GM19043 (cell line): ENCODE data around the gene FLII.
A peak's percentile ranks its signal among the peaks of the same experiment; 100 is the strongest.

Experiments
- ATAC-seq: cut with Tn5 transposase; IDR thresholded peaks from one replicate; pipeline ENCODE4 v1.9.1; 2021; ENCODE audit warnings: low read depth; ENCODE audit not compliant: unreplicated experiment

FLII gene

GRCh38 chr17:18246109-18246725 lies 12.3 kb downstream of the FLII start:
- no peak for ATAC-seq

GRCh38 chr17:18245038-18245776 lies 13.3 kb downstream of the FLII start:
- no peak for ATAC-seq

GRCh38 chr17:18241229-18241871 lies 17.2 kb downstream of the FLII start:
- ATAC-seq, result no peak

DNA sequence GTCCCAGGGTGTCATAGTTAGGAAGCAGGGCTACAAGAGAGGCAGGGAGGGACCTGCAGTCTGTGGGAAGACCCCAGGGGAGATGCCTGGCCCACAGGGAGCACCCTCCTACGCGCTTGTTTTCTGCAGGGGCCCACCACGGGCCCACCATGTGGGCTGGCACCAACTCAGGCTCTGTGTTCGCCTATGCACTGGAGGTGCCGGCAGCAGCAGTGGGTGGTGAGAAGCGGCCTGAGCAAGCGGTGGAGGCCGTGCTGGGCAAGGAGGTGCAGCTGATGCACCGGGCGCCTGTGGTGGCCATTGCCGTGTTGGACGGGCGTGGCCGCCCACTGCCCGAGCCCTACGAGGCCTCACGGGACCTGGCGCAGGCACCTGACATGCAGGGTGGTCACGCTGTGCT lies 18.1 kb downstream of the FLII start:
- ATAC-seq, result no peak

GRCh38 chr17:18238299-18238698 lies 20.2 kb downstream of the FLII start:
- ATAC-seq, result no peak

- no peak for ATAC-seq
Measured at GRCh38 chr17:18237461-18237860, 21.1 kb downstream of the FLII start.

DNA sequence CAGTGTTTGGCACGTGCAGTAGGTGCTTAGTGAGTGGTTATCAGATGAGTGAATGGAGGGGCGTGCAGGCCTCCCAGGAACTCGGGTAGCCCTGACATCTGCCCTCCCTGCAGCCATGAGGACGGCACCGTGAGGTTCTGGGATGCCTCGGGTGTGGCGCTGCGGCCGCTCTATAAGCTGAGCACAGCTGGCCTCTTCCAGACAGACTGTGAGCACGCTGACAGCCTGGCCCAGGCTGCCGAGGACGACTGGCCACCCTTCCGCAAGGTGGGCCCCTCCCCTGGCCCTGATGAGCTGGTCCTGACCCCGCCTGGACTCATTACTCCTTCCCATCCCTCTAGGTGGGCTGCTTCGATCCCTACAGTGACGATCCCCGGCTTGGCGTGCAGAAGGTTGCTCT lies 22.0 kb downstream of the FLII start:
- ATAC-seq, result no peak

DNA sequence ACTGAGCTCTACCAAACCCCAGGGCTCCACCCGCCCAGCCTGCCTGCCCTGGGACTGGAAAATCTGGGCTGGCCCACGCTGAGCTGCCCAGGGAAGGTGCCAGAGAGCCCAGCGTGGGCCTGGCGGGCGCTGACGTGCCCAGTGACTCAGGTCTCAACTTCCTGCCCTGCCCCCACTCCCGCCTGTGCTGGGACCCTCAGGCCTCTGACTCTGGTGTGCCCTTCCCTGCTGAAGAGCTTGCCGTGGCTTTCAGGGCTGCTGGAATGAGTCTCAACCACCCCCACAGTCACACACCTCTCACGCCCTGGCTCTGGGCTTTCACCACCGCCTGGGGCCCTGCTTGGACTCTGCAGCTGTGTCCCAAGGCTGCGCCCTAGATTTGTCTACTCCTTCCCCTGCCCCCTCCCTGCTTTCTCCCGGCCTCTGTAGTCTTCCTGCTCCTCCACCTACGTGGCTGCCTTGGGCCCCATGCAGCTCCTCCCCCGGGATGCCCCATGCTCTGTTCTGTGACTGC lies 22.7 kb downstream of the FLII start:
- ATAC-seq, result no peak

- no peak for ATAC-seq
Measured at GRCh38 chr17:18234853-18235380, 23.6 kb downstream of the FLII start.

DNA sequence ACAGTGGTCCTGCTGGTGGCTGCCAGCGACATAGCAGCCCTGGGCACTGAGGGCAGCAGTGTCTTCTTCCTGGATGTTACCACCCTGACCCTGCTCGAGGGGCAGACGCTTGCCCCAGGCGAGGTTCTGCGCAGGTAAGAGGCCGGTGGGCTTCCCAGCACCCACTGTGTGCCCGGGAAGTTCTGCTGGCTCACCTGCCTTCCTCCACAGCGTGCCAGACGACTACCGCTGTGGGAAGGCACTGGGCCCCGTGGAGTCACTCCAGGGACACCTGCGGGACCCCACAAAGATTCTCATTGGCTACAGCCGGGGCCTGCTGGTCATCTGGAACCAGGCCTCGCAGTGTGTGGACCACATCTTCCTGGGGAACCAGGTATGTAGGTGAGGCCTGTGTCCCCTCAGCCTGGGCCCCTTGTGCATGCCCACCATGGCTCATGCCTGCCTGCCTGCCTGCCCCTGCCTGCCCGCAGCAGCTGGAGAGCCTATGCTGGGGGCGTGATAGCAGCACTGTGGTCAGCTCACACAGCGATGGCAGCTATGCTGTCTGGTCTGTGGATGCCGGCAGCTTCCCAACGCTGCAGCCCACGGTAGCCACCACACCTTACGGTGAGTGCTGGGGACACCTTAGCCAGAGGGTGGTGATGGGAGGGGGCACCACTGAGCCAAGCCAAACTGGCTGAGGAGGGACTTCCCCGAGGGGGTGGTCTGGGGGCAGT lies 24.6 kb downstream of the FLII start:
- ATAC-seq, result no peak

GRCh38 chr17:18231164-18231563 lies 27.4 kb downstream of the FLII start:
- no peak for ATAC-seq

- ATAC-seq, result no peak
Measured at GRCh38 chr17:18230288-18231141, 28.0 kb downstream of the FLII start.

- no peak for ATAC-seq
Measured at GRCh38 chr17:18229771-18230170, 28.8 kb downstream of the FLII start.

DNA sequence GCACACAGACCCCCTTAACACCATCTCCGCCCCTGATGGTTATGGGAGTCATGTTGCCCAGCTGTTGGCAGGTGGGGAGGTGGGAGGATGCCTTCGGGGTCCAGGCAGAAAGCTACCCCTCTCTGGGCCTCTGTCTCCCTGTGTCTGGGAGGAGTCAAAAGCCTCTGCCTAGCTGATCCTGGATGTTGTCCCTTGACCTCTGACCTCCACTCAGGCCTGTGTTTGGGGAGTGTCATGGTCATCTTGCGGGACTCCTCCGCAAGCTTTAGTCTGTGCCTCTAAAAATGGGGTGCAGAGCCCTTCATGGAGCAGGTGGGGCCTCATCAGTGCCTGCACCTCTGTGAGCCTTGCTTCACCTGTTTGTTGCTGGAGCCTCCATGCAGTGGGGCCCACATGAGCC lies 29.3 kb downstream of the FLII start:
- ATAC-seq, result no peak

- ATAC-seq, result no peak
Measured at GRCh38 chr17:18228176-18228682, 30.3 kb downstream of the FLII start.

DNA sequence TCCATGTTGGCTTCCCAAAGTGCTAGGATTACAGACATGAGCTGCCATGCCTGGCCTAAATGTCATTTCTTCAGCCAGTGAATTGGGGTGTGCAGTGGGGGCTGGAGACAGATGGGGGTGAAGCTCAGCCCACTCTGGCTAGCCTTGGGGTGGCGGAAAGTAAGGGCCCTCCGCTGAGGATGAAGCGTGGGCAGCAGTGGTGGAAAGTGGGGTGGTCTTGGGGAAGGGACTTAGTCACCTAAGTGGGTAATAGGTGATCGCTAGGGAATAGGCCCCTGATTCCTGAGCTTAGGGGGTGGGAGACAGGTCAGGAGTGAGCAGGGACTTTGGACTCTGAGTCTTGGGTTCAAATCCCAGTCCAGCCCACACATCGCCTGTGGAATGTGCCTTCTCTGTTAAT lies 30.9 kb downstream of the FLII start:
- ATAC-seq, result no peak

DNA sequence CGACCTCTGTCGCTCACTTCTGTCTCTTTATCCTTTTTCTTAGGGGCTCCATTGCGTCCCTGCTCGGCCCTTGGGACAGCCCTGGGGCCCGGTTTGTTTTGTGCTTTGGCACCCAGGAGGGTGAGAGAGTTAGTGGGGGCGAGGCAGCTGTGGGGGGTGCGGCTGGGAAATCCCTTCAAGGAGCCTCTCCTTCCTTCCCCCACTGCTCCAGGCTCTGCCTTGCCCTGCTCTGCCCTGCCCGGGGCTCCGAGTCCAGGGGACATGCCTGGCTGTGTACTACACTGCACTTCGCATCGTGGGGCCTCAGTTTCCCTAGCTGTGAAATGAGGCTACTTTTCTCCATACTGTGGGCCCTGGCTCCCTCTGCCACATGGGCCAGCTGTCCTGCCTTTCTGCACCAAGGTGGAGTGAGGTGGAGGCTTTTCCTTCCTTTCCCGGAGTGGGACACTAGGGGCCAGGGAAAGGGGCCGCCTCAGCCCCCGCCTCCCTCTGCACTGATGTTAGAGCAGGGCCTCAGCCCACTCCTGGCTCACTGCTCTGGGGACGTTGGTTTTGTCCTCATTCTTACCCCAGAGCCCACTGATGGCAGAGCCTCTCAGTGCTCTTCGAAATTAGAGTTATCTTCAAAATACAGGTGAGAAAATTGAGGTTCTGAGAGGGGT lies 32.1 kb downstream of the FLII start:
- ATAC-seq, result no peak

GRCh38 chr17:18225642-18226283 lies 32.8 kb downstream of the FLII start:
- ATAC-seq, result peak; percentile 5
